Inflammatory macrophage treated with lipopolysaccharide for 1 hour (primary cell): ENCODE results near the gene CPM.

ENCODE experiments used
- DNase-seq, 2 donors: peaks; one replicate each; pipeline ENCODE4 v3.0.0-alpha.2; 2020 to 2022

Gene CPM

GRCh38 chr12:68932961-68933893 lies at the start of gene CPM:
Gene CPM, minus strand, starts transcription at chr12:68933171. Its CDS starts 334 bp downstream, at chr12:68932837.
- peak; percentile 79 to 81 for DNase-seq

- no peak for DNase-seq
These were observed 48.5 kb upstream of the CPM start for GRCh38 chr12:68981516-68981915.

- DNase-seq, result no peak
These were observed 47.7 kb upstream of the CPM start for GRCh38 chr12:68980476-68981212.

GRCh38 chr12:68978678-68979077 lies 45.7 kb upstream of the CPM start:
- peak in 1 of 2 donors; percentile 34 for DNase-seq

- DNase-seq, result peak in 1 of 2 donors; percentile 6
These were observed 45.1 kb upstream of the CPM start for GRCh38 chr12:68977909-68978610.

GRCh38 chr12:68977335-68977734 lies 44.4 kb upstream of the CPM start:
- DNase-seq, result no peak

- DNase-seq, result no peak
These were observed 43.4 kb upstream of the CPM start for GRCh38 chr12:68976395-68976841.

- DNase-seq, result no peak
These were observed 42.8 kb upstream of the CPM start for GRCh38 chr12:68975811-68976210.

- DNase-seq, result peak; percentile 49 to 66
These were observed 39.6 kb upstream of the CPM start for GRCh38 chr12:68972595-68972994.

- peak; percentile 80 to 95 for DNase-seq
These were observed 38.4 kb upstream of the CPM start for GRCh38 chr12:68971404-68971803.

- no peak for DNase-seq
These were observed 38.0 kb upstream of the CPM start for GRCh38 chr12:68970951-68971350.

- DNase-seq, result peak in 1 of 2 donors; percentile 54
These were observed 37.3 kb upstream of the CPM start for GRCh38 chr12:68970306-68970705.

- DNase-seq, result no peak
These were observed 34.1 kb upstream of the CPM start for GRCh38 chr12:68967046-68967445.

GRCh38 chr12:68963856-68964745 lies 31.1 kb upstream of the CPM start:
- DNase-seq, result peak in 1 of 2 donors; percentile 61

- DNase-seq, result peak; percentile 94 to 96
These were observed 30.2 kb upstream of the CPM start for GRCh38 chr12:68962877-68963855.

GRCh38 chr12:68959891-68960464 lies 27.0 kb upstream of the CPM start:
- no peak for DNase-seq

- DNase-seq, result peak; percentile 62 to 87
These were observed 26.3 kb upstream of the CPM start for GRCh38 chr12:68959143-68959858.

GRCh38 chr12:68958322-68958721 lies 25.4 kb upstream of the CPM start:
- peak; percentile 88 to 99 for DNase-seq

- no peak for DNase-seq
These were observed 24.3 kb upstream of the CPM start for GRCh38 chr12:68957273-68957672.

- no peak for DNase-seq
These were observed 23.5 kb upstream of the CPM start for GRCh38 chr12:68956466-68956865.
